HL-60 (cell line): Measurements from ENCODE around the gene CALML3.

Experiments used
- DNase-seq, 2 experiments: peaks; one replicate each; pipeline ENCODE4 v3.0.0-alpha.2; 2010 to 2020; ENCODE audit warnings: low read depth in 1 of 2, low spot score in 1 of 2
- H3K27ac ChIP-seq: fragments of 250-450 bp; sonication (Bioruptor Pico); replicated peaks from 2 replicates; pipeline ENCODE4 v1.5.1; 2020; ENCODE audit warnings: mild to moderate bottlenecking, moderate library complexity
- H3K27me3 ChIP-seq: fragments of 250-450 bp; sonication (Bioruptor Pico); 2 replicates; pipeline ENCODE4 v1.5.1; 2021; ENCODE audit warnings: mild to moderate bottlenecking, moderate library complexity; ENCODE audit not compliant: insufficient read depth, poor library complexity, severe bottlenecking
- H3K4me3 ChIP-seq: replicated peaks from 2 replicates; pipeline ENCODE4 v1.5.1; 2011; ENCODE audit warnings: mild to moderate bottlenecking, control low read depth, low read length; ENCODE audit not compliant: insufficient read depth
- GABPA ChIP-seq: IDR thresholded peaks from 2 replicates; pipeline ENCODE4 v1.6.1; 2012; ENCODE audit warnings: low read depth
- POLR2AphosphoS5 ChIP-seq: IDR thresholded peaks from 2 replicates; pipeline ENCODE4 v1.6.1; 2012; ENCODE audit warnings: low read depth
- SPI1 ChIP-seq: IDR thresholded peaks from 2 replicates; pipeline ENCODE4 v1.6.1; 2012; ENCODE audit warnings: low read depth, mild to moderate bottlenecking, borderline replicate concordance
- TF ChIP-seq, protein P1 (sequence below): IDR thresholded peaks from one replicate; pipeline ENCODE4 v1.5.1; 2011; ENCODE audit warnings: low read length, control low read depth, inconsistent platforms; ENCODE audit not compliant: insufficient read depth
- TF ChIP-seq, protein P2 (sequence below): IDR thresholded peaks from 2 replicates; pipeline ENCODE4 v1.6.1; 2012; ENCODE audit warnings: low read depth; ENCODE audit not compliant: insufficient replicate concordance

CALML3 gene

GRCh38 chr10:5561704-5562645, 37.2 kb downstream of the CALML3 start:
- TF ChIP-seq POLR2AphosphoS5: no peak
- TF ChIP-seq SPI1: no peak
- no peak for TF ChIP-seq GABPA
- TF ChIP-seq, protein P1, sequence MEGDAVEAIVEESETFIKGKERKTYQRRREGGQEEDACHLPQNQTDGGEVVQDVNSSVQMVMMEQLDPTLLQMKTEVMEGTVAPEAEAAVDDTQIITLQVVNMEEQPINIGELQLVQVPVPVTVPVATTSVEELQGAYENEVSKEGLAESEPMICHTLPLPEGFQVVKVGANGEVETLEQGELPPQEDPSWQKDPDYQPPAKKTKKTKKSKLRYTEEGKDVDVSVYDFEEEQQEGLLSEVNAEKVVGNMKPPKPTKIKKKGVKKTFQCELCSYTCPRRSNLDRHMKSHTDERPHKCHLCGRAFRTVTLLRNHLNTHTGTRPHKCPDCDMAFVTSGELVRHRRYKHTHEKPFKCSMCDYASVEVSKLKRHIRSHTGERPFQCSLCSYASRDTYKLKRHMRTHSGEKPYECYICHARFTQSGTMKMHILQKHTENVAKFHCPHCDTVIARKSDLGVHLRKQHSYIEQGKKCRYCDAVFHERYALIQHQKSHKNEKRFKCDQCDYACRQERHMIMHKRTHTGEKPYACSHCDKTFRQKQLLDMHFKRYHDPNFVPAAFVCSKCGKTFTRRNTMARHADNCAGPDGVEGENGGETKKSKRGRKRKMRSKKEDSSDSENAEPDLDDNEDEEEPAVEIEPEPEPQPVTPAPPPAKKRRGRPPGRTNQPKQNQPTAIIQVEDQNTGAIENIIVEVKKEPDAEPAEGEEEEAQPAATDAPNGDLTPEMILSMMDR: no peak
- TF ChIP-seq, protein P2, sequence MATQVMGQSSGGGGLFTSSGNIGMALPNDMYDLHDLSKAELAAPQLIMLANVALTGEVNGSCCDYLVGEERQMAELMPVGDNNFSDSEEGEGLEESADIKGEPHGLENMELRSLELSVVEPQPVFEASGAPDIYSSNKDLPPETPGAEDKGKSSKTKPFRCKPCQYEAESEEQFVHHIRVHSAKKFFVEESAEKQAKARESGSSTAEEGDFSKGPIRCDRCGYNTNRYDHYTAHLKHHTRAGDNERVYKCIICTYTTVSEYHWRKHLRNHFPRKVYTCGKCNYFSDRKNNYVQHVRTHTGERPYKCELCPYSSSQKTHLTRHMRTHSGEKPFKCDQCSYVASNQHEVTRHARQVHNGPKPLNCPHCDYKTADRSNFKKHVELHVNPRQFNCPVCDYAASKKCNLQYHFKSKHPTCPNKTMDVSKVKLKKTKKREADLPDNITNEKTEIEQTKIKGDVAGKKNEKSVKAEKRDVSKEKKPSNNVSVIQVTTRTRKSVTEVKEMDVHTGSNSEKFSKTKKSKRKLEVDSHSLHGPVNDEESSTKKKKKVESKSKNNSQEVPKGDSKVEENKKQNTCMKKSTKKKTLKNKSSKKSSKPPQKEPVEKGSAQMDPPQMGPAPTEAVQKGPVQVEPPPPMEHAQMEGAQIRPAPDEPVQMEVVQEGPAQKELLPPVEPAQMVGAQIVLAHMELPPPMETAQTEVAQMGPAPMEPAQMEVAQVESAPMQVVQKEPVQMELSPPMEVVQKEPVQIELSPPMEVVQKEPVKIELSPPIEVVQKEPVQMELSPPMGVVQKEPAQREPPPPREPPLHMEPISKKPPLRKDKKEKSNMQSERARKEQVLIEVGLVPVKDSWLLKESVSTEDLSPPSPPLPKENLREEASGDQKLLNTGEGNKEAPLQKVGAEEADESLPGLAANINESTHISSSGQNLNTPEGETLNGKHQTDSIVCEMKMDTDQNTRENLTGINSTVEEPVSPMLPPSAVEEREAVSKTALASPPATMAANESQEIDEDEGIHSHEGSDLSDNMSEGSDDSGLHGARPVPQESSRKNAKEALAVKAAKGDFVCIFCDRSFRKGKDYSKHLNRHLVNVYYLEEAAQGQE: no peak
- no peak overlapping the region for H3K27ac ChIP-seq
- no peaks in the 10 kb centered on the region for H3K27me3 ChIP-seq
- no peak overlapping the region for H3K4me3 ChIP-seq
- DNase-seq: no peak

- Histone ChIP-seq H3K4me3 (no peak overlapping the region), H3K27me3 (no peaks in the 10 kb centered on the region), H3K27ac (no peak overlapping the region)
- no peak for DNase-seq
- TF ChIP-seq SPI1 (no peak), GABPA (no peak), POLR2AphosphoS5 (no peak)
- TF ChIP-seq, protein P2: no peak
Observed at GRCh38 chr10:5563321-5563961, 38.7 kb downstream of the CALML3 start.

GRCh38 chr10:5563991-5564536, 39.3 kb downstream of the CALML3 start:
- Histone ChIP-seq H3K4me3 (no peak overlapping the region), H3K27ac (no peak overlapping the region), H3K27me3 (no peaks in the 10 kb centered on the region)
- no peak for DNase-seq
- no peak for TF ChIP-seq POLR2AphosphoS5
- no peak for TF ChIP-seq GABPA
- TF ChIP-seq, protein P2: no peak
- TF ChIP-seq, protein P1: no peak
- no peak for TF ChIP-seq SPI1
